Large intestine (tissue), 12 donors: ENCODE measurements around the gene SPATA19. TPM values are rescaled to one million over a fixed set of nuclear protein-coding genes. Genes with fewer than 3 reads are reported as not detected.

Experiments
- DNase-seq, 2 donors: peaks; one replicate each; pipeline versions ENCODE4 v3.0.0 to v3.0.0-alpha.2; 2013
- H3K27ac ChIP-seq: one replicate; pipeline ENCODE4 v1.5.1; 2013; ENCODE audit warnings: low read length
- H3K27me3 ChIP-seq: 2 replicates; pipeline ENCODE4 v1.6.1; 2013; ENCODE audit warnings: low read length; ENCODE audit not compliant: control insufficient read depth, insufficient read depth
- H3K36me3 ChIP-seq: 2 replicates; pipeline ENCODE4 v1.6.1; 2013; ENCODE audit warnings: low read length; ENCODE audit not compliant: control insufficient read depth, insufficient read depth
- H3K4me1 ChIP-seq: one replicate; pipeline ENCODE4 v1.6.1; 2013; ENCODE audit warnings: low read length; ENCODE audit not compliant: control insufficient read depth, insufficient read depth
- H3K4me3 ChIP-seq: one replicate; pipeline ENCODE4 v1.5.1; 2013; ENCODE audit warnings: low read length
- H3K9me3 ChIP-seq: one replicate; pipeline ENCODE4 v1.6.1; 2013; ENCODE audit warnings: mild to moderate bottlenecking, low read depth, low read length, moderate library complexity; ENCODE audit not compliant: control insufficient read depth
- WGBS: methylation state at CpG from one replicate; pipeline ENCODE4 v1.1.5; 2013; ENCODE audit warnings: low lambda C conversion rate; ENCODE audit not compliant: insufficient coverage; 5-methylcytosine and 5-hydroxymethylcytosine counted together
- long read RNA-seq, 11 donors: transcript quantifications; one replicate each; lab custom pipeline, GENCODE V29; 2026
- polyA plus RNA-seq: library from polyadenylated mRNA; unstranded; fragments of 120-200 nt; gene quantifications from one replicate; pipeline ENCODE4 v1.2.1, GENCODE V29; 2013

The SPATA19 gene, protein sequence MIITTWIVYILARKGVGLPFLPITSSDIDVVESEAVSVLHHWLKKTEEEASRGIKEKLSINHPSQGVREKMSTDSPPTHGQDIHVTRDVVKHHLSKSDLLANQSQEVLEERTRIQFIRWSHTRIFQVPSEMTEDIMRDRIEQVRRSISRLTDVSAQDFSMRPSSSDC
- polyA plus RNA-seq = not detected
- long read RNA-seq, donor 1 = 0 reads
- long read RNA-seq, donor 2 = 0 reads
- long read RNA-seq, donor 3 = 0 reads
- long read RNA-seq, donor 4 = 0 reads
- long read RNA-seq, donor 5 = 0 reads
- long read RNA-seq, donor 6 = 0 reads
- long read RNA-seq, donor 7 = 0 reads
- long read RNA-seq, donor 8 = 0 reads
- long read RNA-seq, donor 9 = 0 reads
- long read RNA-seq, donor 10 = 0 reads
- long read RNA-seq, donor 11 = 0 reads

- Histone ChIP-seq H3K9me3 (no peaks in the 10 kb centered on the region), H3K4me1 (no peaks in the 10 kb centered on the region), H3K36me3 (no peaks in the 10 kb centered on the region), H3K4me3 (no peak within 1 kb of the TSS), H3K27ac (no peak within 1 kb of the TSS), H3K27me3 (no peaks in the 10 kb centered on the region)
- no CpG with 5 or more reads among the region's 2 CpGs for WGBS
- no peak for DNase-seq
Measured at GRCh38 chr11:133845413-133845812, at the start of gene SPATA19. SPATA19 (minus strand) TSS chr11:133845513; CDS start chr11:133845446, 67 bp downstream.

GRCh38 chr11:133895061-133895479 is 49.8 kb upstream of the SPATA19 start:
- no peaks in the 10 kb centered on the region for H3K4me1 ChIP-seq
- no peaks in the 10 kb centered on the region for H3K27me3 ChIP-seq
- no peaks in the 10 kb centered on the region for H3K9me3 ChIP-seq
- no peaks in the 10 kb centered on the region for H3K36me3 ChIP-seq
- H3K27ac ChIP-seq = no peak overlapping the region
- WGBS = no CpG with 5 or more reads among the region's 10 CpGs
- H3K4me3 ChIP-seq = no peak overlapping the region
- DNase-seq = no peak

DNA sequence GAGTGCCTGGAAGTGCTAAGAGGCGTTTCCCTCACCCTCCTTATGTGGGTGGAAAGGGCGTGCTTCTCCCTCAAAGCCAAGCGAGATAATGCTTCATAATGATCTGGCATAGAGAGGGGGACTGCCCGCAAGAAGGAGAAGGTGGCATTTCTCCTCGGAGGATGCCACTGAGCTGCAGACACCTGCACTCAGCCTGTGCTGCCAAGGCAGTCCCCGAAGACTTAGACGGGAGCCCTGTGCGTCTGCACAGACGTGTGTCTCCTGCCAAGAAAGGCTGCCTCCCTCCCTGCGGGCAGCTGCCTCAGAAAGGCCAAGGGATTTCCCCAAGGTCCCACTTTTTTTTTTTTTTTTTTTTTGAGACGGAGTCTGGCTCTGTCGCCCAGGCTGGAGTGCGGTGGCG is 48.1 kb upstream of the SPATA19 start:
- Histone ChIP-seq H3K9me3 (no peaks in the 10 kb centered on the region), H3K27ac (no peak overlapping the region), H3K4me1 (no peaks in the 10 kb centered on the region), H3K4me3 (no peak overlapping the region), H3K27me3 (no peaks in the 10 kb centered on the region), H3K36me3 (no peaks in the 10 kb centered on the region)
- WGBS = no CpG with 5 or more reads among the region's 14 CpGs
- DNase-seq = no peak

- Histone ChIP-seq H3K27ac (no peak overlapping the region), H3K4me3 (no peak overlapping the region), H3K27me3 (peaks cover 2% of the 10 kb centered on the region), H3K9me3 (no peaks in the 10 kb centered on the region), H3K36me3 (no peaks in the 10 kb centered on the region), H3K4me1 (no peaks in the 10 kb centered on the region)
- DNase-seq = no peak
- WGBS = no CpG with 5 or more reads among the region's 19 CpGs
Measured at GRCh38 chr11:133892584-133893380, 47.5 kb upstream of the SPATA19 start.

GRCh38 chr11:133892126-133892525 is 46.8 kb upstream of the SPATA19 start:
- Histone ChIP-seq H3K27me3 (peaks cover 2% of the 10 kb centered on the region), H3K27ac (no peak overlapping the region), H3K4me1 (no peaks in the 10 kb centered on the region), H3K36me3 (no peaks in the 10 kb centered on the region), H3K4me3 (no peak overlapping the region), H3K9me3 (no peaks in the 10 kb centered on the region)
- no CpG with 5 or more reads among the region's 8 CpGs for WGBS
- DNase-seq = no peak

GRCh38 chr11:133889893-133890292 is 44.6 kb upstream of the SPATA19 start:
- H3K36me3 ChIP-seq = no peaks in the 10 kb centered on the region
- no peak for DNase-seq

DNA sequence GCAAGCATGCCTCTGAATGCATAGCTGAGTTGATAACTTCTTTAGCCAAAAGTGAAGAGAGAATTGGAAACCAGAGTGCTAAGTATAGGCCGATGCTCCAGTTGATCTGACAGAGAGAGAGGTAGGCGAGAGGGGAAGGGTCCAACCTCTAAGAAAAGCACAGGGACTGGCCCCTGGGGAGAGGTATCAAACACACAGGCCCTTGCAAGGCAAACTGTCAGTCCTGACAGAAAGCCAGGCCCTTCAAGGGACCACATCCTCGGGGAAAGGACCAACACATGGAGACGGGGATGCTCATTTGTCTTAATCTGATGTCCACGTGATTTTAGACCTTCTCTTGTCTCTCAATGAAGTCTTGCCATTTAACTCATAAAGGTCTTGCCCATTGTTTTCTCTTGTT is 43.9 kb upstream of the SPATA19 start:
- no peak overlapping the region for H3K4me3 ChIP-seq
- 100% methylated on average over 1 of the region's 5 CpGs for WGBS
- DNase-seq = no peak
- peaks cover 2% of the 10 kb centered on the region for H3K27me3 ChIP-seq
- no peaks in the 10 kb centered on the region for H3K4me1 ChIP-seq
- no peak overlapping the region for H3K27ac ChIP-seq
- H3K36me3 ChIP-seq = no peaks in the 10 kb centered on the region
- no peaks in the 10 kb centered on the region for H3K9me3 ChIP-seq

More at GRCh38 chr11:133889893-133890292, 44.6 kb upstream of the SPATA19 start:
- no peak overlapping the region for H3K27ac ChIP-seq
- H3K9me3 ChIP-seq = no peaks in the 10 kb centered on the region
- no peaks in the 10 kb centered on the region for H3K4me1 ChIP-seq
- H3K4me3 ChIP-seq = no peak overlapping the region
- peaks cover 2% of the 10 kb centered on the region for H3K27me3 ChIP-seq
- no CpG with 5 or more reads among the region's 3 CpGs for WGBS

- H3K4me3 ChIP-seq = no peak overlapping the region
- H3K4me1 ChIP-seq = no peaks in the 10 kb centered on the region
- no peaks in the 10 kb centered on the region for H3K9me3 ChIP-seq
- 100% methylated on average over 1 of the region's 5 CpGs for WGBS
- no peak overlapping the region for H3K27ac ChIP-seq
- H3K36me3 ChIP-seq = no peaks in the 10 kb centered on the region
- peaks cover 2% of the 10 kb centered on the region for H3K27me3 ChIP-seq
- no peak for DNase-seq
Measured at GRCh38 chr11:133887692-133888332, 42.5 kb upstream of the SPATA19 start.

- DNase-seq = no peak
- no CpG with 5 or more reads among the region's 3 CpGs for WGBS
Measured at GRCh38 chr11:133886029-133886428, 40.7 kb upstream of the SPATA19 start.

DNA sequence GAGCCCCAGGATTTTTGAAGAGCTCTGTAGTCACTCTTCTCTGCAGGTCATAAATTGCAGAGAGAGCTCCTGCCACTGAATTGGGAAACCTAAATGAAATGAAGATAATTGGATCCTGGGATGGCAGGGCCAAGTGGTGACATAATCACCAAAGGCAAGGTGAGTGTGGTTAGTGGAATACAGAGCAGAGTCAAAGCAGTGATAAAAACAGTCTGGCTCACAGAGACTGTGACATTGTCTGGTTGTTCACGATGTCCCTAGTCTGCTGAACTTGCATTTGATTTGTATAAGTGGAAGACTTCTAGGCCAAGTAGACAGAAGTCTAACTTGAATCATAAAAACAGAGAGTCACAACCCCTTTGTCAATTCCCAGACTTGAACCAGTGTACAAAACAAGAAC is 26.8 kb upstream of the SPATA19 start:
- H3K9me3 ChIP-seq = no peaks in the 10 kb centered on the region
- H3K4me1 ChIP-seq = no peaks in the 10 kb centered on the region
- no peaks in the 10 kb centered on the region for H3K27me3 ChIP-seq
- H3K36me3 ChIP-seq = no peaks in the 10 kb centered on the region
- no CpG with 5 or more reads among the region's 1 CpG for WGBS
- no peak overlapping the region for H3K4me3 ChIP-seq
- H3K27ac ChIP-seq = no peak overlapping the region
- no peak for DNase-seq

More at GRCh38 chr11:133886029-133886428, 40.7 kb upstream of the SPATA19 start:
- no peak overlapping the region for H3K27ac ChIP-seq
- no peaks in the 10 kb centered on the region for H3K36me3 ChIP-seq
- peaks cover 2% of the 10 kb centered on the region for H3K27me3 ChIP-seq
- H3K4me1 ChIP-seq = no peaks in the 10 kb centered on the region
- no peaks in the 10 kb centered on the region for H3K9me3 ChIP-seq
- no peak overlapping the region for H3K4me3 ChIP-seq
